COR-L47 (cell line): ENCODE data around the gene BCAM.
"Not testable (repeated sequence)": the region's sequence is repeated elsewhere in the genome, so short reads cannot be mapped to it uniquely, and the experiment has no call there.

ENCODE experiments used
- DNase-seq: peaks from one replicate; lab custom pipeline; 2025; lab: John Stamatoyannopoulos, UW

The BCAM gene

DNA sequence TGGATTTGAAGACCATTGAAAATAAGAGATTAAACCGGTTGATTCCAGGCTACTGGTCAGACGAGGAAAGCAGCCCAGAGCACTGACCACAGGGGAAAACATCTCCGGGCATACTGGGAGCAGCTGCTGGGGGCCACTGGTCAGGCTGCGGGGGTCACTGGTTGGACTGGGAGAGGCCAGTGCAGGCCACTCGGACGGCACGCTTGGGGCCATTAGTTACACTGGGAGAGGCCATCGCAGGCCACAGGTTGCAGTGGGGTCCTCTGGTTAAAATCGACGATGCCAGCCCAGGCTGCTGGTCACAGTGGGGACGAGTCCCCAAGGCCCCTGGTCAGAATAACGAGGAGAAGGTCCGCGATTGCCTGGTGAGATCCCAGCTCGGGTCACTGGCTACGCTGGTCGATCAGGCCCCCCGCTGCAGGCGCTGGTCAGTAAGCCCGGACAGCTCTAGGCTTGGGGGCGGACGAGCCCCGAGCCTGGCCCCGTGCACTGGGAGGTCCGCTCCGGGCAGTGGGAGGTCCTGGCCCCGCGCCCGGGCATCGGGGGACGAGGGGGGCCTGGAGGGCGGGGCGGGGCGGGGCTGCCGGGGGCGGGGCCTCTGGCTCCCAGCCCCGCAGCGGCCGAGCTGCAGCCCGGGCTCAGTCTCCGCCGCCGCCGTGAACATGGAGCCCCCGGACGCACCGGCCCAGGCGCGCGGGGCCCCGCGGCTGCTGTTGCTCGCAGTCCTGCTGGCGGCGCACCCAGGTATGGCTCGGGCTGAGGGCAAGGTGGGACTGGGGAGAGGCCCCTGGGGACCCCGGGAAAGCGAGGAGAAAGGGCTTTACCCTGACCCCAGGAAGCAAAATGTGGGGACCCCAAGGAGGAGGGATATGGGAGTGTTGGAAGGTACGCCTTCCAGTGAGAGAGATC is at the start of gene BCAM:
Gene BCAM, plus strand, starts transcription at position 641 of the 909 bp plus-strand sequence. Its CDS starts 22 bp downstream, at position 663.
- DNase-seq: peak; percentile 23

DNA sequence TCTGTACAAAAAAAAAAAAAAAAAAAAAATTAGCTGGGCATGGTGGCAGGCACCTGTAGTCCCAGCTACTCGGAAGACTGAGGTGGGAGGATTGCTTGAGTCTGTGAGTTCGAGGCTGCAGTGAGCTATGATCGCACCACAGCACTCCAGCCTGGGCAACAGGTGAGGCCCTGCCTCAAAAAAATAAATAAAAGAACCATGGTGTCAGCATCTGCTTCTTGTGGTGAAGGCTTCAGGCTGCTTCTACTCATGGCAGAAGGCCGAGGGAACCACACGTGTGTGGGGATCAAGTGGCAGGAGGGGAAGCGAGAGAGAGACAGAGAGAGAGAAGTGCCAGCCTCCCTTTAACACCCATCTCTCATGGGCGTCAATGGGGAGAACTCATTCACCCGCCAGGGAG is 46.9 kb upstream of the BCAM start:
- DNase-seq: no peak

- no peak for DNase-seq
Observed at GRCh38 chr19:44765033-44765948, 43.6 kb upstream of the BCAM start.

DNA sequence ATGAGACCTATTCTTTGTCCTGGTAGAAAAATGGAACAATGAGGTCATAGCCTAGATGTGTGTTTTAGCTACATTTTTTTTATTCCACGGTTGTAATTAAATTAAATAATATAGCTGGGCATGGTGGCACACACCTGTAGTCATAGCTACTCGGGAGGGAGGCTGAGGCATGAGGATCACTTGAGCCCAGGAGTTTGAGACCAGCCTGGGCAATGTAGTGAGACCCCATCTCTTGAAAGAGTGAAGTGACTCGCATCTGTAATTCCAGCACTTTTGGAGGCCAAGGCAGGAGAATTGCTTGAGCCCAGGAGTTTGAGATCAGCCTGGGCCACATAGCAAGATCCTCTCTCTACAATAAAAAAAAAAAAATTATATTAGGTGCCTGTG is 43.0 kb upstream of the BCAM start:
- no peak for DNase-seq

DNA sequence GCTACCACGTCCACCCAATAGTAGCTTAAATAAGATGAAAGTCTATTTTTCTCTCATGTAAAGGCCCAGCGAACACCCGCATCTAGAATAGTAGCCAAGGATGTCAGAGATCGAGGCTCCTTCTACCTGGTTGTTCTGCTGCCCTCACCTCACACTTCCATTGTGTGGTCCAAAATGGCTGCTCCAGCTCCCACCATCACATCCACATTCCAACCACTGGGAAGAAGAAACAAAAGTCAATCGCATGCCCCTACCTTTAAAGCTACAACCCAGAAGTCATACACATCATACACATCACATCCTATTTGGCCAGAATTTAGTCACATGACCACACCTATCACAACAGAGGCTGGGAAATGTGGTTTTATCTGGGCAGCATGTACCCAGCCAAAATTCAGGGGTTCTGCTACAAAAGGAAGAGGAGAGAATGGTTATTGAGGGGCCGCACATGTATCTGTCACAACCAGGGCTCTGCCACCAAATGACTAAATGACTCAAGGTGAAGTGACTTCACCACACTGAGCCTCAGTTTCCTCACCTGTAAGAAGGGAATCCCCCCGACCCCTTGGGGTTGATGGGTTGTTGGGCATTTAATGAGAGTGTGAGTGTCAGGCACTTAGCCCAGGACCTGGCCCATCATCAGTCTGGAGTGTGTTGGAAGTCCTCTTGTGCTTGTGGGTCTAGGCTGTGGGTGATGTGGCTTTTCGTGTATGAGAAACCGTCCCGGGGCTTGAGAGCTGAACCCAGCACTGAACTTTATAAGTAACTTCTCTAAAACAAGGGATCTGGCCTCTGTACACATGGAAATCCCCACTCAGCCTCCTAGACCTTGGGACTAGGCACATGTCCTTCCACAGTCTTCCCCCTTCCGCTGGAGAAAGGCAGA is 41.4 kb upstream of the BCAM start:
- no peak for DNase-seq

- DNase-seq: peak; percentile 90
Observed at GRCh38 chr19:44770550-44771257, 38.2 kb upstream of the BCAM start.

- DNase-seq: not testable (repeated sequence)
Observed at GRCh38 chr19:44772144-44772543, 36.8 kb upstream of the BCAM start.

- no peak for DNase-seq
Observed at GRCh38 chr19:44772959-44773358, 35.9 kb upstream of the BCAM start.

GRCh38 chr19:44775676-44776240 is 33.1 kb upstream of the BCAM start:
- DNase-seq: no peak

DNA sequence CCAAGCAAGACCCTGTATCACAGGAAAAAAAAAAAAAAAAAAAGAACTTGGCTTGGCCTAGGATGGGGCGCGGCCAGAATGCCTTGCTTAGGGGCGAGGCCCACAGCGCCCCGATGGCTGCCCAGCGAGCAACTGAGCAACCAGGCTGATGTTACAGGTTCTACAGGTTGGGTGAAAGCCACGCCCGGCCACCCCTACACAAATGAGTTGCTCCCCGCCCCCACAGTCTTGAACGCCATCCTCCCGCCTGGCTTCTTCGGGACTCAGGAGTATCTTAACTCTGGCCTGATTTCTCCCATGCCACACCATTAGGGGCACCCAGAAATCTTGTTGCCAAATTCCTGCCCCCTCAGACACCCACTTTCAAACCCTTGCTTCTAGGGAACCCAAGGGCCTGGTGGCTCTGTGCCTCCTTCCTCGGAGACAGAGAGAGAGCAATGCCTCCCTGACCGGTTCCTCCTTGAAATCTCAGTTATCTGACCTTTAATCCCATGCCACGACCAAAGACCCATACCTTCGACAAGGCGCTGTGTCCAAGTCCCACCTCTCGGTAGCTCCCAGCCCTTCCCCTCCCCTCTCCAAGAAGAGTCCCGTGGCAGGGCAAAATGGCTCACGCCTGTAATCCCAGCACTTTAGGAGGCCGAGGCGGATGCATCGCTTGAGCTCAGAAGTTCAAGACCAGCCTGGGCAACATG is 32.4 kb upstream of the BCAM start:
- DNase-seq: no peak

DNA sequence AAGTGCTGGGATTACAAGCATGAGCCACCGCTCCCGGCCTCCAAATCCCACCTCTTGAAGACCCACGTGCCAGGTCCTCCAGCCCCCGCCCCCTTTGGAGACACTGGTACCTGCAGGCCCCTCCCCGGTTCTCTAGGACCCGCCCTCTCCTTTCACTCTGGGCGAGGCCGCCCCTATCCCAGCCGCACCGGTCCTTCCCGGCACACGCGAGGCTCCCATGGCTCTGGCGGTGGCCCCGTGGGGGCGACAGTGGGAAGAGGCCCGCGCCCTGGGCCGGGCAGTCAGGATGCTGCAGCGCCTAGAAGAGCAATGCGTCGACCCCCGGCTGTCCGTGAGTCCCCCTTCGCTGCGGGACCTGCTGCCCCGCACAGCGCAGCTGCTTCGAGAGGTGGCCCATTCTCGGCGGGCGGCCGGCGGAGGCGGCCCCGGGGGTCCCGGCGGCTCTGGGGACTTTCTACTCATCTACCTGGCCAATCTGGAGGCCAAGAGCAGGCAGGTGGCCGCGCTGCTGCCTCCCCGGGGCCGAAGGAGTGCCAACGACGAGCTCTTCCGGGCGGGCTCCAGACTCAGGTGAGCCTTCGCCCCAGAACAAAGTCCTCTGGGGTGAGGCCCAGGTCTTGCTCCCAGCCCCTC is 31.1 kb upstream of the BCAM start, which contains the start of gene CBLC:
Gene CBLC, plus strand, starts transcription at position 176 of the 633 bp plus-strand sequence. Its CDS starts 42 bp downstream, at position 218.
- DNase-seq: peak; percentile 62

DNA sequence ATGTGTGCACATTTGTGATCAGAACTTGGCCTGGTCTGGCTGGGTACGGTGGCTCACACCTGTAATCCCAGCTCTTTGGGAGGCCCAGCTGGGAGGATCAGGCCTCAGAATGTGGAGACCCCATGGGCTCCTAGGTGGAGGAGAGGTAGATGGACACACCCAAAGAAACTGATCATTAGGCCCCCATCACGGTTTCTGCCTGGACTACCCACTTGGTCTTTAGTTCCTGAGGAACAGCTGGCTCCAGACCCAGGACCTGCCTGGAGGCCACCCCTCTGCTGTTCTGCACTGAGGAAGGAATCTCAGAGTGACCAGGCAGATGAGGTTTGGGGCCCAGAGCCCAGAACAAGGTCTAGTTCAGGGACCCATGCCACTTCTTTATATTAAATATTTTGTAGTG is 29.8 kb upstream of the BCAM start:
- DNase-seq: no peak

DNA sequence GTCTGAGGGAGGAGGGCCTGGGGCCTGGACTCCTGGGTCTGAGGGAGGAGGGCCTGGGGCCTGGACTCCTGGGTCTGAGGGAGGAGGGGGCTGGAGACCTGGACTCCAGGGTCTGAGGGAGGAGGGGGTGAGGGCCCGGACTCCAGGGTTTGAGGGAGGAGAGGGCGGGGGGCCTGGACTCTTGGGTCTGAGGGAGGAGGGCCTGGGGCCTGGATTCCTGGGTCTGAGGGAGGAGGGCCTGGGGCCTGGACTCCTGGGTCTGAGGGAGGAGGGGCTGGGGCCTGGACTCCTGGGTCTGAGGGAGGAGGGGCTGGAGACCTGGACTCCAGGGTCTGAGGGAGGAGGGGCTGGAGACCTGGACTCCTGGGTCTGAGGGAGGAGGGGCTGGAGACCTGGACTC is 27.2 kb upstream of the BCAM start:
- not testable (repeated sequence) for DNase-seq

DNA sequence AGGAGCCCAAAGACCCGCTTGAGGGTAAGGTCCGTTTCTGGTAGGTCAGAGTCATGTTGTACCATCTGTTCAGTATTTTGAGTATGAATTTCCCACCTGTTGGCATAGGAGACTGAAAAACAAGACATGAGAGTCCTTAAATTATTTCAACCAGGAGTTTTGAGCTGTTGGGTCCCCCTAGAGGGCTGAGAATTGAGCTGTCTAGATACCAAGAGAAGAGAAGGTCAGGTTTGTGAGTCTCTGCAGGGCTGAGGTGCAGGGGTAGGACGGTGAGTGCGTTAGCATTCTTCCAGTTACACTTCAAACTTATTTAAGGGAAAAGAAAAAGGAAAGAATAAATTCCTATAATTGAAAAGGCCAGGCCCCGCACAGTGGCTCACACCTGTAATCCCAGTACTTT is 26.2 kb upstream of the BCAM start:
- DNase-seq: no peak

DNA sequence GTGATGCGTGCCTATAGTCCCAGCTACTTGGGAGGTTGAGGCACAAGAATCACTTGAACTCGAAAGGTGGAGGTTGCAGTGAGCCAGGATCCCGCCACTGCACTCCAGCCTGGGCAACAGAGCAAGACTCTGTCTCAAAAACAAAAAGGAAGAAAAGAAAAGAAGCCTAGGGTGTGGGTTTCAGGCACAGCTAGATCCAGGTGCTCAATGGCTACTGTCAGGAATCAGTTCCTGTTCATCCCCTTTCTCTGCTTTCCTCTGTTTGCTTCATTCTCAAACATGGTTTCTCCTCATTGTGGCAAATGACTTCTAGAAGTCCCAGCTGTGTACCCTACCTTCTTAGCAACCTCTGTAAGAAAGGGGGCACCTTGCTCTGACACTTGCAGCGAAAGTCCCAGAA is 25.4 kb upstream of the BCAM start:
- DNase-seq: no peak

DNA sequence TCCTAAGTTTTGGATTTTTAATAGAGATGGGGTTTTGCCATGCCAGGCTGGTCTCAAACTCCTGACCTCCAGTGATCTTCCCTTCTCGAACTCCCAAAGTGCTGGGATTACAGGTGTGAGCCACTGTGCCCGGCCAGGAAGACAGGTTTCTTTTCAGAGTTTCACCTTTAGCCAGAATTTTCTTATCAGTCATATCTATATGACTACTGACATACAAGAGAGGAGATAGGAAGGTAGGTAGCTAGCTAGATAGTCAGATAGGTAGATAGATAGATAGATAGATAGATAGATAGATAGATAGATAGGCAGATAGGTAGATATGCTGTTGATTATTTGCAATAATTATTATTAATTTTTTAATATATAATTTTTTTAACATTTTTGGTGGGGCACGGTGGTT is 23.6 kb upstream of the BCAM start:
- DNase-seq: no peak

GRCh38 chr19:44785993-44786392 is 22.9 kb upstream of the BCAM start:
- no peak for DNase-seq

GRCh38 chr19:44788971-44789370 is 19.9 kb upstream of the BCAM start:
- no peak for DNase-seq

DNA sequence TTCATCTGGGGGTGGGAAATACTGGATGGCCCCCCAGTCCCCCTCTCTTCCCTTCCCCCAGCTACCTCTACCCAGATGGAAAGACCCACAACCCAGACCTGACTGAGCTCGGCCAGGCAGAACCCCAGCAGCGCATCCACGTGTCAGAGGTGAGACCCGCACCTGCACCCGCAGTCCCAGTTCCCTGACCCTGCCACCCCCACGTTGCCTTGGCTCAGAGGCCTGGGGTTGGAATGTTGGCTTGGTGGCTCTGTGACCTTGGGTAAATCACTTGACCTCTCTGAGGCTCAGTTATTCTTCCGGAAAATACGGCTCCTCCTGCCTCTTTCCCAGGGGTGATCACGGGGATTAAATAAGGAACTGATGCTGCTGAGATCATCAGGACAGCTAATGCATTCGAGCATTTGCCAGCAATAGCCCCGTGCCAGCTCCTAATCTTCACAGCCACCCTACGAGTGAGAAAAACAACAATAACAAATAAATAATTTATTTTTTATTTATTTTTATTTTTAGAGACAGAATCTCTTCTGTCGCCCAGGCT is 18.9 kb upstream of the BCAM start:
- no peak for DNase-seq
